ENCODE data around the gene ULK1.

- TF ChIP-seq CTCF (IDR thresholded peaks at IDR 0.05; ENCODE audit: low read depth, low read length, poor library complexity, severe bottlenecking) (no peak), EZH2phosphoT487 (IDR thresholded peaks at IDR 0.05; ENCODE audit: borderline replicate concordance, low read length) (no peak)
These were observed 36.1 kb downstream of the ULK1 start for GRCh38 chr12:131930510-131930909.
